Measurements from ENCODE around the gene COX7B2. TPM values are rescaled to one million over a fixed set of nuclear protein-coding genes. Genes with fewer than 3 reads are reported as not detected.

COX7B2 gene, protein sequence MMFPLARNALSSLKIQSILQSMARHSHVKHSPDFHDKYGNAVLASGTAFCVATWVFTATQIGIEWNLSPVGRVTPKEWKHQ
- total RNA-seq: not detected

DNA sequence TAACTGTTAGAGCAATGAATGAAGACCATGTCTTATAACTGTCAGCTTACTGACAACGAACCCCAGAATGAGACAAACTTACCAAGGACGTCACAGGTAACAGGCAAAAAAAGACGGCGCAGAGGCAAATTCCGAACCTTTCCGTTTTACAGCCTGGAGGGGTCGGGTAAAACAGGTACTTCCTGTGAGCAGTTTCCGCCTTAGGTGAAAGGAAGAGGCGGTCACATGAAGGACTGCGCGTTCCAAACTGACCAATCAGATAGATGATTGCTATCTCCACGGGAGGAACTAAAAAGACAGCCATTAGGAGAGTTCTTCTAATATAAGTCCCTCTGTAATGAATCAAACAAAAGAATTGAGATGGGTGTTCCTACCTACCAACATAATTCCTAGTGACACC is at the start of gene COX7B2:
Gene COX7B2 (minus strand): TSS at position 168 of the 400 bp plus-strand sequence. CDS start 174,053 bp downstream, outside the sequence.
- POLR2A ChIA-PET: no interaction called here

DNA sequence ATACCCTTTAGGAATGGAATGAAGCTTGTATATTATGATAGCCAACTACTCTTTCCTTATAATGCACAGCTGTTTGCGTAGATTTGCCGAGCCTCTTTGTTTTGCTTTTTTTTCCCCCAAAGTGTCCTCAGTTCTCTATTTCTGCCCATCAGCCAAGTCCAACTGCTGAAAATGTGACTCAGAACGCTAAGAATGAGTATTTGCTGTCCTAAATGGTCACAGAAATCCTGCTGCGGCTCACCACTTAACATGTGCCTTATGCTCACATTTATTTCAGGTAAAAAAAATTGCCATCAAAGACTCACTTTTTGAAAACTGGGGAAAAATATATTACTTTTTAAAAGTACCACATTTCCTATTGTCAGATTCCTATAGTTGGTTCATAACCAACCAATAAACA is 47.4 kb upstream of the COX7B2 start:
- CTCF ChIA-PET: no interaction called here
- POLR2A ChIA-PET: no interaction called here

More for the DNA sequence above, at the start of gene COX7B2:
- CTCF ChIA-PET: no interaction called here

DNA sequence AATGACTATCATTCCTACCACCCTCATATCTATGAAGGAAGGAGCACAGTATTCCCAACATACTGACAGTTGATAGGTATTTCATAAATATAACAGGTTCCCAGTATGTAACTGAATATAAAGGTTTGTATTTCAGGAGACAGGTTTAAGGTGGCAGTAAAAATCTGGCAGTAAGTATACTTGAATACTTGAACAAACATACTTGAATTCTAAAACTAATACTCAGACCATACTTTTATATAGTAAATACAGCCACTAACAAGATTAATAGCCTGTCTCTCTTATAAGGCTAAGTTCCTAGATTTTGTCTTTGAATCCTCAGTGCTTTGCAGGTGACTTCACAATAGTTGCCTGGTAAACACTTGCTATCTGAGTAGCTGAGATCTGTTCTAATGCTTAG is 46.6 kb upstream of the COX7B2 start:
- ChIA-PET CTCF (no interaction called here), POLR2A (no interaction called here)

DNA sequence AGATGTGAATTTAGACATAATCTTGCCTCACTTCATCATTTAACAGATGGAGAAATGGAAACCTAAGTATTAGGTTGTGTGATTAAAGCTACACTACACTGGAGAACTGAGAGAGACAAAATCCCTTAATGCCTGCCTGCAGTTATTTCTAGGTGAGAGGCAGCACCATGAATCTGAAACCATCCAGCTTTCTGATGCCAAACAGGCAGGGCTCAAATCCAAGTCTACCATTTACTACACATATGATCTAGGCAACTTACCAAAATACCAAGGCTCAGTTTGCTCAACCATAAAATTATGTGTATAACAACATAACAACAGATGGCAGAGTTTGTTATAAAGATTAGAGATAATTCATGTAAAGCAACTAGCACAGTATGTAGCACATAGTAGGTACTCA is 45.6 kb upstream of the COX7B2 start:
- CTCF ChIA-PET: no interaction called here
- POLR2A ChIA-PET: no interaction called here

DNA sequence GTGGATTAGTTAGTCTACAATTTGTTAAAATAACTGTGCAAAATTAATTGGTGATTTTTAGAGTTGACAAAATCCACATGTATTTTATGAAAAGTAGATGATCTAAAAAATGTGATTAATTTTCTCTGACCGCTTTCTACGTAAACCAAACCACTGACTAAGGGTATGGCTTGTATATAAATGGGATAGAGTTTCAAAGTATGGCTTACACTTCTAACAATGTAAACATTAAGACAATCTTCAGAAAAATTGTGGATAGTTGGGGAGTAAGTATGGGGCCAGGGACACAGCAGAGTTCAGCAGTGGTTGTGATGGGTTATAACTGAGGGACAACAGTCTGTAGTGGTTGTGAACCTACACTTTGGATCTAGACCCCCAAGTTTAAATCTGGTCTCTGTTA is 44.5 kb upstream of the COX7B2 start:
- CTCF ChIA-PET: interaction anchor here (0.6 kb wide), 1 partner anchor 501 kb away, joined by 3 read pairs; no protein-coding TSS in a partner anchor

DNA sequence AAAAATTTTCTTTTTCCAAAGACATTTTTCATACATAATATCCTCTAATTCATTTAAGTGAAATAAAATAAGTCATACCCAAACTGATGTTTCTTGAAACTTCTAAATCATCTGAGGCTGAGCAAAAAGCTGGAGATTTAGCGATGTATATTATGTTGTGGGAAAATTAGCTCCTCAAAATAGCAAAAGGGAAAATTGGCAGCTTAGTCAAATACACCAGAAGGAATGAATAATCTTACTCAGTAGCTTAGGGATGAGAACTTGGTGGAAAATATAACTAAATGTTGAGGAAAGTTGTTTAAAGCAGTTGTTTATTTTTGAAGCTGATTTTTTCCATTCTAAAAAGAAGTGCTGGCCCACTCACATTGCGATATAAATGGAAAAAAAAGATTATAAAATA is 43.4 kb upstream of the COX7B2 start:
- CTCF ChIA-PET: no interaction called here

More for the DNA sequence above, 44.5 kb upstream of the COX7B2 start:
- POLR2A ChIA-PET: no interaction called here

DNA sequence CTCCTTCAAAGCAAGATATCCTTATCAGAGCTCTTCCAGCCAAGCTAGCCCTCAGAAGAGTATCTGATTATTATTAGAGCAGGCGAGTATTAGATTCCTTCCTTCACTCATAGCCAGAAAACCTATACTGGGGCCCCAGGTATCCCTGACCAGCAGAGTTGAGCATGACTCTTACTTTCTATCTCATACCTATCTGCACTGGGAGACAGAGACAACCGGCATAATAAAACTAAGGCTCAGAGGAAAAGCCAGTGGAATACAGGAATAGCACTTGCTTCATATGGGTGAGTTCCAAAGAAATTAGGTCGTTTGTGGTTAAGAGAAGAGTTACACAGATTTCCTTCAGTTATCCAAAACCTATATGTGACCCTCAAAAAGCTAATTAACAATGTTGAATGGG is 41.8 kb upstream of the COX7B2 start:
- CTCF ChIA-PET: no interaction called here
- POLR2A ChIA-PET: no interaction called here

More for the DNA sequence above, 43.4 kb upstream of the COX7B2 start:
- POLR2A ChIA-PET: no interaction called here

DNA sequence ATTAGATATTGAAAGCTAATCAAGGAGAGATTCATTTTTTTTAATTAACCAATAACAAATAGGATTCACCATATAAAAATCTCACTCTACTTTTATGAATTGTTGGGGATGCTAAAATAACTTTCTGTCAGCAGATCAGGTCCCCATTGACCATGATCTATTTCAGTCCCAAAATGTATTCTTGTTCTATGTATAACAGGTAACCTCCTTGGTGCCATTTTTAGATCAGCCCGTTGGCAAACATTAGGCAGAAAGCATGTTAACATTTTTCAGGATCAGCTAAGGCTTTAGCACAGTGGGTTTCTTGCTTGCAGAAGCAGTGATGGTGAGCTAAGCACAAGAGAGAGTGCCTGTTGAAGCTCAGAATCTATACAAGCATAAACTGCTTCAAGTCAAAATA is 40.8 kb upstream of the COX7B2 start:
- ChIA-PET POLR2A (no interaction called here), CTCF (no interaction called here)

DNA sequence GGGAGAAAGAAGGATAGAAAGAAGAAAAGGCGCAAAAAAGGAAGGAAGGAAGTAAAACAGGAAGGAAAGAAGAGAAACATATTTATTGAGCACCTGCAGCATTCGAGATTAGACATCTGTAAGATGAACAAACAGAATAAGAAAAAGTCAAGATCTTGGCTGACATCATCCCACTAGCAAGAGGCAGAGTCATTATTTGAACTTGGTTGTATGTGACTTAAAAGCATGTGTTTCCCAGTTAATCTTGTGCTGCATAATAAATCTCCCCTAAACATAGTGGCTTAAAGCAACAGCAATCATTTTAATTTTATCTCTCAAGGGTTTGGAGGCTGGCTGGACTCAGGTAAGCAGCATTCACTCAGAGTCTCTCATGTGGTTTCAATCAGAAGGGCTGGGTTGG is 38.5 kb upstream of the COX7B2 start:
- POLR2A ChIA-PET: no interaction called here
- CTCF ChIA-PET: no interaction called here

DNA sequence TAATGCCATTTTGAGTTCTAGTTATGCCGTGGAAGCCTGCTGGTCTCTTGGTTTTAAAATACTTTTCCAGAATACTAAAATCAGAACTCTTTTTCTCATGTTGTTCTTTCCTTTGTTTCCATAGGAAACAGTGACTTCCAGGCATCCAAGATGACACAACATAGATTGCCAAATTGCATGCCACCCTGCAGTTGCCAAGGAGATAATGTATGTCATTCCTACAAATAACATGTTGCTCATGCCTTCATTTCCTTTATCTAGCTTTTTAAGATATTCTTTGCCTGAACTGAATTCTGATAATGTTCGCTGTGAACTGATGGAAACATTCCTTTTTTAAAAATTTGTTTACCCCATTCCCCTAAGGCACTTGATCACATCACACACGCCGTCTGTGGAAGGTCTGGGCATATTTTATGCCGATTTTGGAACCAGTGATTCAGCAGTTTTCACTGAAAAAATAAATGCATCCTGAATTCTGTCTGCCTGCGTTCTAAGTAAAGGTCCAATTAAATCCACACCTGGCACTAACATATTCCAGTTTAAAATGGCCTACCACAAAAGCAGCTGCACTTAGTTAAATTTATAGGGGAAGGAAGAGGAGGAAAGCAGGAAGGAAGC is 38.0 kb upstream of the COX7B2 start:
- ChIA-PET POLR2A (no interaction called here), CTCF (no interaction called here)

DNA sequence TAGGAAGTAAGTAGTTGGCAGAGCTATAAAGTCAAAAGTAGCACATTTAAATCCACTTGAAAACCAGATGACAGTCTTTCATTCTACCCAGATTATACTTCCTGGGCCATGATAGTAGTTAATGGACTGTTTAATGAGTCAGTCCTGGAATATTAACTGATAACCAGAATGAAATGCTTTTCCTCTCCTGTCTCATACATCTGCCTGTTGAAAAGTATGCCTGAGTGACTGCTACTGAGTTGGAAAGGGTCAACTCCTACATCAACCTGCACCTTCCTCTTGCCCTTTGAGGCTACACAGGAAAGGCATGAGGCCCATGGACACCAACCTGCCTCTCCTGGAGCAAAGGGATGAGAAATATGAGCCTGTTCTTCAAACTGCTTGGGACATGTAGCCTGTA is 36.0 kb upstream of the COX7B2 start:
- POLR2A ChIA-PET: no interaction called here
- CTCF ChIA-PET: no interaction called here

DNA sequence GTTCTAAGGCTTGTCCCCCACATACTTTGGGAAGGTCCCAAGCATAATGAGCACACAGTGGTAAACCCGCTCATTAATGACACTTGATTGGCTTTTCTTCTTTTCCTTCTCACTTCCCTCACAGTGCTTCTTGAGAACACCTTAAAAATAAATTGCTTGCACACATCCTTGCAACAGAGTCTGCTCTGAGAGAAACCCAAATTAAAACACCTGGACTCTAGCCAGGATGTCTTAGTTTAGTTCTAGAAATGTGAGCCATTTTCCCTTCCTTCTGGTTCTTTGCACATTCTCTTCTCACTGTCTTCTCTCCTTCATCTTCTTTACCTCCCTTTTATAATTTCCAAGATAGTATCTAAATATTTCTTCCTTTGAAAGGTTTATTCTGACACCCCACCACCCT is 35.3 kb upstream of the COX7B2 start:
- POLR2A ChIA-PET: no interaction called here
- CTCF ChIA-PET: no interaction called here

DNA sequence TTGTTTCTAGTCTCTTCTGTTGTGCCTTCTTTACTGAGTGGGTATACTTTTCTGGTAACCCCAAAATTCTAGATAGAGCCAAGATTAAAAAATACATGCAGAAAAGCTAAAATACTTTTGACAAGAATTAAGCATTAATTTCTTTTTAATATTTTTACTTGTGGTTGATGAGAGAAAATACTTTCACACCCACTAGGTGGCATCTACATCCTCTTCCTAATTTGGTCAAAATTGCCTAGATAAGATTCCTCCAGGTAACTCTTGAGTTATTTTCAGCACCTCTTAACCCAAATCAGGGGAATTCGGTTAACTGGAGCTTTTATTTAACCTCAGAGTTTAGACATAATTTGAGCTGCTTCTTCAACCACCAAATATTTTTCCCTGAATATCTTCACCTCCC is 28.4 kb upstream of the COX7B2 start:
- ChIA-PET POLR2A (no interaction called here), CTCF (no interaction called here)

DNA sequence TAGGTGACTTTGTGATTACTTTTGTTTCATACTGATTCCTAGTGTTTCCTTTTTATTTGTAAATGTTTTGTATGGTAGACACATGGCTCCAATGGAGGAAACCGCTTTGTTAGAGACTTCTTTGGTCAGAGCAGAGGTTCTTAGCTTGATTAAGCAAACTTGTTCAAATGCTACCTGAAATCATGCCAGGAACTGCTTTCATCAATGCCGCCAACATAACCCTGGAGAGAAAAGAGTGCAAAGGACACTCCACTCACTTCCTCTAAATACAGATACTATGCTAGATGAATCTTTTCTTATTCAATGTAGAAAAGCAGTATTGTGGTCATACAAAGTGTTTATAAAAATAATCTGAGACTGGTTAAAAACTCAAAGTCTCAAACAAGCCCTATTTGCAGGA is 25.7 kb upstream of the COX7B2 start:
- ChIA-PET CTCF (no interaction called here), POLR2A (no interaction called here)

DNA sequence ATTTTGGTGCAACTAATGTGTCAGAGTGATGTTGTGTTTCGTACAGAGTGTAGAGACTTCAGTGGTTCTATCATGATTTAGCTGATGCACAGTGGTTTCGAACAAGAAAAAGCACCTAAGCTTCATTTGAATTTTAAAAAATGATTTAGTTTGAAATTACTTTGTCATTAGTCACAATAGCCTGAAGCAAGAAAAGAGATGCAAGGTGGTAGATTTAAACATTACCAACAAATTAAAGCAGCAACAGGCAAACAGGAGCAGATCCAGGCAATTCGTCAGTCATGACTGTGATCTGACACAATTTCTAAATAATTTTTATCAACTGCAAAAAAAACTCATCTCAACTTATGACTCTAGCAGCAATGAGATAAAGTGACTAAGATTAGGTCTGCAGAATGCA is 24.6 kb upstream of the COX7B2 start:
- ChIA-PET POLR2A (no interaction called here), CTCF (no interaction called here)

DNA sequence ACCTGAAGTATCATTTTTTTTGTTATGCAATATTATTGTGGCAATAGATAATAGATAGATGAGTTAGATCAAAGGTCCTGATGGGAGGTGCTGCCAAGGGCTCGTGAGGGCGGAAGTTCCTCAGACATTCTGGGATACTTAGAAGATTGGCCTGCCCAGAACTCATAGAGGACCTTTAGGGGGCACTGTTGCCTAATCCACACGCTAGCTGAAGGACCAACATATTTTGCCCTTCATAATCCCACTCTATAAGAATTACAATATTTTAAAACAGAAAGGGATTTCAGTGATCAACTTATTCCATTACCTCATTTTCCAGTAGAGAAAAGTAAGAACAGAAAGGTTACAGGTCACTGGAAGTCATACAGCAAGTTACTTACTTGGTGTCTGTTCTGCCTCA is 22.9 kb upstream of the COX7B2 start:
- POLR2A ChIA-PET: no interaction called here

DNA sequence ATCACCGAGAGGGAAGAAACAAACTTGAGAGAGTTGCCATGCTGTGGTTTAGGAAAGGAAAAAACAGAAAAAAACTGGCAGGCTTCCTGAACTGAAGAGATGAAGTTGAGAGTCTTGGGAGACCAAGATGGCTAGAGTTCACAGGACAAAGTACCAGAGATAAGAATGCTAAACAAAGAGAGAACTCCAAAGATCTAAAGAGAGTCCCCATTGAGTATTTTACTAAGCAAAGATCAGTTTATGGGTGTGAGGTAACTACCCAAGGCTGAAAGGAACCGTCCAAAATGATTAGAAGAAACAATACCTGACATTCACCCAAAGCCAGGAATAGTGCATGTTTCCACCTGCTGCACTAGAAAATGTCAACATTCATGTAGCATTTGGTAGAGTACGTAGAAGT is 21.8 kb upstream of the COX7B2 start:
- ChIA-PET POLR2A (no interaction called here), CTCF (no interaction called here)

More for the DNA sequence above, 22.9 kb upstream of the COX7B2 start:
- CTCF ChIA-PET: no interaction called here

DNA sequence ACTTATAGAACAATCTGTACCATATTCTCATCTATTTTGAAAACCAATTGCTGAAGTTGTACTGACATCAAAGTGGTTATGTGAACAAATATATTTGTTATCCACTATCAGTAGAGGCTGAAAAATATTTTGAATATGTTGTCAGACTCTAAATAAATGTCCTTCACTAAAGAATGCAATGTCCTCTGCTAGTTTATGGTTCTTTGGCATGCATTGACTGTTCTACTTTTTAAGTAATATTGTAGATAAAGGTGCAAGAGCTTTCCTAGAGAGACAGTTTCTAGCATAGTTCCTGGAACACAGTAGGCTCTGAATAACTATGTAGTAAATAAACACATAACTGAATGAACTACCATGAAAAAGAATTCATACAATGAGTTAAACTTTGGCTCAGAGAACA is 18.2 kb upstream of the COX7B2 start:
- POLR2A ChIA-PET: no interaction called here
- CTCF ChIA-PET: no interaction called here

DNA sequence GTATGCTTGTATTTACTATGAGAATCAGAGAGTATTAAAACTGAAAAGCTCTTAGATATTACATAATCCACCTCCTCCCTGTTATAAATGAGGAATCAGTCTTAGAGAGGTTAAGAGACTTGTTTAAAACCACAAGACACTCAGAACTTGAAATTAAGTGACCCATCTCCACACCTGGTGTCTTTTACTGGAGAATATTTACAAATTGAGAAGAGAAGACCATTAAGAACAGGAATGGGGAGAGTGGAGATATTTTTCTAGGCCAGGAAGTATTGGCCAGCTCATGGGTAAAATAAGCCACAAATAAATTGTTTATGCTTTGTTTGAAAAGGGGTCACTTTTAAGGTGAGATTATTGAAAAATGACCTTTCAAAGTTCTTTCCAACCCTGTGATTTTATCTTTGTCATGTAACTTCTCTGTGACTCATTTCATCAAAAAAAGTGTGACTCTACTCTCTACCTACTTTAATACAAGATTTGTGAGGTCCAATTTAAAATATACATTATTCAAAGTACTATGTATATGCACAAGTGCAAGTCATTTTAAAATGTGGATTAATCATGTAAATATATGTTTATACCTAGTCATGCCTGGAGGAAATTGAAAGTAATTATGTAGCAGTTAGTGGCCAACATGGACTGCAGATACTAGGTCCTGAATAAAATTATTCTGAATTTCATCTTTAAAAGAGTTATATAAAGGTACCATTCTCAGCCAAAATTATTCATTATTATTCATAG is 15.9 kb upstream of the COX7B2 start:
- ChIA-PET CTCF (no interaction called here), POLR2A (no interaction called here)

DNA sequence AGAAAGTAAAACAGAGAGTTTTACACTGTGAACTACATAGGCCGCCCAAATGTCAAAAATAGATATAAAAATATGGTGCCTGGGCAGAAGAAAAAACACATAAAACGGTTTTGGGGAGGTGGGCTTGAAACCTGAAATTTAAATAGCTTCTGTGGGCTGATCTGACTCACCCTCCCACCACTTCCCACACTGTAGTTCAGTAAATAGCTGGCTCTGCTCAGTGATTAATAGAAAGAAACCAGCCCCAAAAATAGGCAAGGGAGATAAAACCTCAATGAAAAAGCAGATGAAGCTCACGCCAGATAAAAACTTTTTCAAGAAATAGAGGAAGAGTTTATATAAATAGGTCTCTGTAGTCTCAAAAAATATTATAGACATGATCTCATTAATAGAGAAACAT is 13.2 kb upstream of the COX7B2 start:
- ChIA-PET POLR2A (no interaction called here), CTCF (no interaction called here)

DNA sequence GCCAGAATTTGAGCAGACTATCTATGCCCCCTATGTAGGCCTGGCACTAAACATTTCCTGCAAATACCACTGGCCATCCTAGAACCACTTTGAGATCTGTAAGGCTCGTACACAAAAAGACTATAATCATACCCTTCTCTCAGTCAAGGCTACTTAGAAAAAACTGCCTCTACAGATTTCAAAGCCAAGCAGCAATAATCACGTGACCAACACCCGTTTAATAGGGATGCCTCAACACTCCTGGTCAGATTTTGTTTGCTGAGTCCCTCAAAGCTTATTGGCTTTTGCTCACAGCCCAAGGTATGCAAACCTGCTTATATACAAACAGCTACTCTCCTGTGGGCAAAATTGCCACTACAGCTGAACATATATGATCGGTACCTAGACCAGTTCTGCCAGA is 897 bp downstream of the COX7B2 start:
- ChIA-PET POLR2A (no interaction called here), CTCF (no interaction called here)

DNA sequence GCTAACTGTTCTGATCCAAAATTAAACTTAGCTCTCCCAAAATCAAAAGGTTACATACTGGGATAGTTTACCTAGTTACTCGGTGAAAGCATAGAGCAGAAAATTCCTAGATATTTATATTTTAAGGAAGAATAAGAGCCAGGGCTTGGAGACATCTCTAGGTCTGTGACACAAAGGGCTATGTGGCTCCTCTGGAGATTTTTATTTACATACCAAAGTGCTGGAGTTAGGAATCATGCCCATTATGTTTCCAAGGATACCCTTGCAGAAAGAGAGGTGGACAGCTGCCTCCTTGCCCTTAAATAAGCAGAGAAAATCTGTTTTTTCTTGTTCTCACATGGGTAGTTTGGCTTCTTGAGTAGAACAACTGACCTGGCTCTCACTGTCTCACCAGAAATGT is 9.0 kb downstream of the COX7B2 start:
- ChIA-PET POLR2A (no interaction called here), CTCF (no interaction called here)

Data from activated CD8-positive, alpha-beta memory T cell treated with anti-CD3 and anti-CD28 coated beads for 36 hours (primary cell).